Left lobe of liver (tissue), 1 donor: ENCODE measurements around the gene ARRDC5. TPM values are rescaled to one million over a fixed set of nuclear protein-coding genes. Genes with fewer than 3 reads are reported as not detected.

Source experiments
- total RNA-seq: library from RNA; stranded (reverse); gene quantifications from one replicate; pipeline ENCODE4 v1.2.1, GENCODE V29; 2021
- donor health status: DM: no; HTN: yes; CAD: no.

ARRDC5 gene
- total RNA-seq, 1 donor from 2014 or later = not detected

Other genes with a start within 250 kb of the ARRDC5 start
- gene MYDGF, start 232.6 kb downstream of the ARRDC5 start, total RNA-seq = 85.4 TPM
- gene DPP9, start 179.1 kb downstream of the ARRDC5 start, total RNA-seq = 61.3 TPM
- 6.2 TPM for gene FEM1A, start 111.2 kb downstream of the ARRDC5 start, total RNA-seq
- gene TICAM1, start 71.2 kb downstream of the ARRDC5 start, total RNA-seq = 11.1 TPM
- 12.0 TPM for gene PLIN3, start 35.2 kb downstream of the ARRDC5 start, total RNA-seq
- 0.45 TPM for gene UHRF1, start 6.6 kb upstream of the ARRDC5 start, total RNA-seq
- gene KDM4B, start 66.2 kb upstream of the ARRDC5 start, total RNA-seq = 38.1 TPM